ENCODE results near the gene ADAR. TPM values are rescaled to one million over a fixed set of nuclear protein-coding genes. Genes with fewer than 3 reads are reported as not detected.

Gene ADAR
- total RNA-seq, 3 donors from 2014 or later, result 71.4 to 115 (median 104) TPM

GRCh38 chr1:154558720-154559465, 49.1 kb downstream of the ADAR start:
- H3K4me1 ChIP-seq, result peaks cover 9 to 17% of the 10 kb centered on the region in 2 donors
- no peak for TF ChIP-seq CTCF (IDR thresholded peaks at IDR 0.05)
- TF ChIP-seq POLR2AphosphoS5 (IDR thresholded peaks at IDR 0.05), result peak; percentile 91 to 99 (median 94)
- peak; percentile 51 for TF ChIP-seq POLR2A (IDR thresholded peaks at IDR 0.05)
- peak; percentile 99 for DNase-seq (ENCODE audit: low spot score in 2 of 2)
- intact Hi-C loops (cut with DNase I; ENCODE audit: low total_unique reads), result loop anchor here (10.0 kb wide), 2 partner anchors 376 to 1584 kb away; partner anchors contain the start of genes PMVK and SPRR4
- H3K36me3 ChIP-seq, result peaks cover 3% of the 10 kb centered on the region
- peak overlapping the region; percentile 91 to 94 (median 93) for H3K4me3 ChIP-seq
- H3K9me3 ChIP-seq, result no peaks in the 10 kb centered on the region
- H3K27me3 ChIP-seq, result no peaks in the 10 kb centered on the region
- peak overlapping the region; percentile 83 to 97 for H3K27ac ChIP-seq

DNA sequence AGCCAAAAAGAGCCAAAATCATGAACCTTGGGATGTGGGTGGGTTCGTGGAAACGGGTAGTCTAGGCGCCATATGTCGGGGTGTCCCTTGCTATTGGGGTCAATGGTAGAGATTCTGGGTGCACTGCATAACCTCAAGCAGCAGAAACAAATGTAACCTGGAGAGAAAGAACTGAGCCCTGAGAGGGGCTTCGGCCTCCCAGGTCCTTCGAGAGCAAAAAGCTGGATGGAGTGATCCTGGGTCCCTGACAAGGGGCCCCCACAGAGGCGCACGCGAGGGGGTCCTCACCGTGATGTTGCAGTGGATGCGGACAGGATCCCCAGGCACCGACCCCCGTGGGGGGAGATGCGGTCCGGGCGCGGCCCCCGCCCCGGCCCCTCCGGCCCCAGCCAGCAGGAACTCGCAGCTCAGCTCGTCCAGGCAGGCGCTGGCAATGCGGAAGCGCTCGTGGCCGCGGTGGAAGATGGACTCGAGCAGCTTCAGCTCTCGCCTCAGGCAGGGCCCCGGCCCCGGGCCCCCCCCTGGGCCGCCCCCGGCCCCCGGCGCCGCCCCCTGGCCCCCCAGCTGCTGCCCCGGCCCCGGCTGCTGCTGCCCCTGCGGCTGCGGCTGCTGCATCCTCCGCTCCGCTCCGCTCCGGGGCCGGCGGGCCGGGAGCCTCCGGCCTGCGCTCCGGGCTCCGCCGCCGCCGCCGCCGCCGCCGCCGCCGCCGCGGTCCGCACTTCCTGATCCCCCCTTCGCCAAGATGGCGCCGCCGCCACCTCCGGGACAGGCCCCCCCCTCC, 49.9 kb downstream of the ADAR start, which contains the start of gene UBE2Q1:
TSS of gene UBE2Q1 (minus strand) at position 724 of the 781 bp plus-strand sequence. CDS start at position 615, 109 bp downstream.
- Histone ChIP-seq H3K4me3 (peak within 1 kb of the TSS; percentile 91 to 94 (median 93)), H3K27me3 (no peaks in the 10 kb centered on the region), H3K27ac (peak within 1 kb of the TSS; percentile 83 to 97), H3K9me3 (no peaks in the 10 kb centered on the region), H3K4me1 (peaks cover 9 to 17% of the 10 kb centered on the region in 2 donors), H3K36me3 (peaks cover 9% of the 10 kb centered on the region)
- intact Hi-C loops (cut with DNase I; ENCODE audit: low total_unique reads), result loop anchor here (10.0 kb wide), 2 partner anchors 377 to 1583 kb away; partner anchors contain the start of genes PMVK and SPRR4
- TF ChIP-seq POLR2A (IDR thresholded peaks at IDR 0.05), result no peak
- no peak for TF ChIP-seq POLR2AphosphoS5 (IDR thresholded peaks at IDR 0.05)
- TF ChIP-seq CTCF (IDR thresholded peaks at IDR 0.05), result no peak
- DNase-seq (ENCODE audit: low spot score in 2 of 2), result peak; percentile 53 to 63

DNA sequence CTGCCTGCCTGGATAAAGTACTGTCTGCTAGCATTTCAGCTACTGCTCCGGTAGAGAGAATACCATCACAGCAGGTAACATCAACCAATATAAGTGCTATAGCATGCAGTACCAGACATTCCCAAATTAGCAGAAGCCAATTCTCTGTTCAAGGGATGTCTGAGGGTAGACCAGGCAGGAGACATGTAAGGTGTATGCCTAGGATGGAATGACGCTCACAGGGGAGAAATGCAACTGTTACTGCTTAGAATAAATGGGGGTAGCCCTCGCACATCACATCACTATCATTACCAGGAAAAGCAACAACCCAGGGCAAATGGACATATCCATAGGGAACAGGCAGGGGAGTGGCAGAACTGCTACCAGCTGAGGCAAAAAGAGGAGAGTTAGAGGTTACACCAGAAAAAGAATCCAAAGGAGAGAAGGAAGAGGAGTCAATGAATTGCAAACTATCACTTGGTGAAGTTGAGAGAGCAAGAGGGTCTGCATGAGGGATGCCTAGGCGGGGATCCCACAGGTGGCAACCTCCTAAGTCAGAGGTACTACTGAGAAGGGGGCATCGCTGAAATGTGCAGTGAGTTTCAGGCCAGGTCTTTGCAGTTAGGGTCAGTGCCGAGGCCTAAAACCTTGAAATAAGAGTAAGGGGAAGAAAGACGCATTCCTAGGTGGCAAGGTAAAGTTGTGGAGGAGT, 50.6 kb downstream of the ADAR start:
- Histone ChIP-seq H3K4me3 (peak overlapping the region; percentile 91 to 94 (median 93)), H3K36me3 (peaks cover 15% of the 10 kb centered on the region), H3K27ac (peak overlapping the region; percentile 83 to 97), H3K9me3 (no peaks in the 10 kb centered on the region), H3K27me3 (no peaks in the 10 kb centered on the region), H3K4me1 (peaks cover 9 to 17% of the 10 kb centered on the region in 2 donors)
- no peak for DNase-seq (ENCODE audit: low spot score in 2 of 2)
- TF ChIP-seq POLR2A (IDR thresholded peaks at IDR 0.05) (no peak), CTCF (IDR thresholded peaks at IDR 0.05) (no peak), POLR2AphosphoS5 (IDR thresholded peaks at IDR 0.05) (no peak)
- intact Hi-C loops (cut with DNase I; ENCODE audit: low total_unique reads), result loop anchor here (10.0 kb wide), 2 partner anchors 377 to 1583 kb away; partner anchors contain the start of genes PMVK and SPRR4

DNA sequence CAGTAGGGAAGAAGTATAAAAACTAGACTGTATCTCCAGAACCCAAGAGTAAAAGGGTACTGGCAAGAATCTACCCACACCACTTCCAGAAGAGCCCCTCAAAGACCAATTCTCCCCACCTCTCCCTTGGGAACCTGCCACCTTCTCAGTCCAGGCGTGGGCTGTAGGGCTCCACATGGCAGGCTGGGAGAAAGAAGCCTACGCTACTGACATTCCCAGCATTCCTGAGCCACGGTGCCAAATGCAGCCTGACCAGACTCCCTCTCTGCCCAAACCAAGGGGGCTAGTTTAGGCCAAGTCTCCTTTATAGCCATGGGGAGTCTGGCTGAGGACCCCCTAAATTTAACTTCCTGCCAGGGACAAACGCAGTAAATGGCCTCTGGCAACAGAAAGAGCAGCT, 51.6 kb downstream of the ADAR start:
- H3K4me1 ChIP-seq, result peaks cover 9 to 17% of the 10 kb centered on the region in 2 donors

More for the DNA sequence above, 51.6 kb downstream of the ADAR start:
- intact Hi-C loops (cut with DNase I; ENCODE audit: low total_unique reads), result loop anchor here (10.0 kb wide), 2 partner anchors 378 to 1582 kb away; partner anchors contain the start of genes PMVK and SPRR4
- H3K36me3 ChIP-seq, result peaks cover 24% of the 10 kb centered on the region
- peak overlapping the region; percentile 2 to 94 (median 93) for H3K4me3 ChIP-seq
- no peaks in the 10 kb centered on the region for H3K9me3 ChIP-seq
- H3K27ac ChIP-seq, result peak overlapping the region; percentile 40 to 97
- no peaks in the 10 kb centered on the region for H3K27me3 ChIP-seq
- DNase-seq (ENCODE audit: low spot score in 2 of 2), result peak in 1 of 2 donors; percentile 56
- TF ChIP-seq POLR2AphosphoS5 (IDR thresholded peaks at IDR 0.05) (peak in 1 of 3 donors; percentile 15), CTCF (IDR thresholded peaks at IDR 0.05) (no peak), POLR2A (IDR thresholded peaks at IDR 0.05) (no peak)

All from breast epithelium (tissue), 4 donors.